GM19468 (cell line): ENCODE measurements around the gene FEM1A.
"Not testable (repeated sequence)": the region's sequence is repeated elsewhere in the genome, so short reads cannot be mapped to it uniquely, and the experiment has no call there.

Source experiments
- ATAC-seq: cut with Tn5 transposase; IDR thresholded peaks from one replicate; pipeline ENCODE4 v1.9.1; 2021; ENCODE audit warnings: mild to moderate bottlenecking, moderate library complexity, moderate number of reproducible peaks; ENCODE audit not compliant: unreplicated experiment; ENCODE audit errors: extremely low read depth

FEM1A gene

GRCh38 chr19:4791183-4792018, at the start of gene FEM1A:
FEM1A (plus strand) TSS chr19:4791734; CDS start chr19:4791855, 121 bp downstream.
- ATAC-seq: peak; percentile 83

- ATAC-seq: no peak
Observed at GRCh38 chr19:4742723-4743646, 48.5 kb upstream of the FEM1A start.

- no peak for ATAC-seq
Observed at GRCh38 chr19:4744451-4745174, 46.9 kb upstream of the FEM1A start.

GRCh38 chr19:4745175-4745574, 46.4 kb upstream of the FEM1A start:
- ATAC-seq: not testable (repeated sequence)

- no peak for ATAC-seq
Observed at GRCh38 chr19:4745986-4746385, 45.5 kb upstream of the FEM1A start.

GRCh38 chr19:4748185-4748584, 43.3 kb upstream of the FEM1A start:
- ATAC-seq: no peak

- no peak for ATAC-seq
Observed at GRCh38 chr19:4748589-4748988, 42.9 kb upstream of the FEM1A start.

GRCh38 chr19:4749870-4750590, 41.5 kb upstream of the FEM1A start:
- ATAC-seq: no peak

GRCh38 chr19:4754248-4754647, 37.3 kb upstream of the FEM1A start:
- ATAC-seq: no peak

- ATAC-seq: no peak
Observed at GRCh38 chr19:4755459-4755858, 36.1 kb upstream of the FEM1A start.

GRCh38 chr19:4758082-4758481, 33.5 kb upstream of the FEM1A start:
- ATAC-seq: no peak

GRCh38 chr19:4758659-4759058, 32.9 kb upstream of the FEM1A start:
- no peak for ATAC-seq

- ATAC-seq: no peak
Observed at GRCh38 chr19:4759388-4760284, 31.9 kb upstream of the FEM1A start.

GRCh38 chr19:4760285-4760650, 31.3 kb upstream of the FEM1A start:
- ATAC-seq: no peak

- no peak for ATAC-seq
Observed at GRCh38 chr19:4763021-4763420, 28.5 kb upstream of the FEM1A start.

GRCh38 chr19:4764393-4764660, 27.2 kb upstream of the FEM1A start:
- no peak for ATAC-seq

GRCh38 chr19:4768934-4769777, 22.4 kb upstream of the FEM1A start:
- no peak for ATAC-seq

GRCh38 chr19:4772566-4772965, 19.0 kb upstream of the FEM1A start:
- no peak for ATAC-seq
